ENCODE data around the gene EPHB2.
"Not testable (repeated sequence)": the region's sequence is repeated elsewhere in the genome, so short reads cannot be mapped to it uniquely, and the experiment has no call there.

Gene EPHB2

GRCh38 chr1:22914633-22915217 is 204.1 kb downstream of the EPHB2 start:
- no peak for DNase-seq (ENCODE audit: low read depth in 3 of 3)

DNA sequence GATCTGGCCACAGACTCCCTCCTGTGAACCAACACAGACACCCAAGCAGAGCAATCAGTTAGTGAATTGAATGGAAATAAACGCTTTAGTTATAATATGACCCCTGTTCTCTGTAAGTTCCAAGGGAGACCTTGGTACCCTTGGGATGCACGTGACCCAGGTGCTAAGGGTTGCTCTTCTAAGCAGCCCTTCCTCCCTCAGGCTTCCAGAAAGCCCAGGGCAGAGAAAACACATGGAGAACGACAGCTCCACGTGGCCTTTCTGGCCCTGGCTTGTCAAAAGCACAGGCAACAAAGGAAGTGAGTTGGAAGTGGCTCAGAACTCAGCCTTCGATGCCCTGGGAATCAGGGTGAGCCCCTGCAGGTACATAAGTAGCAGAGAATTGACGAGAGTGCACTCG is 204.6 kb downstream of the EPHB2 start:
- no peak for DNase-seq (ENCODE audit: low read depth in 3 of 3)

DNA sequence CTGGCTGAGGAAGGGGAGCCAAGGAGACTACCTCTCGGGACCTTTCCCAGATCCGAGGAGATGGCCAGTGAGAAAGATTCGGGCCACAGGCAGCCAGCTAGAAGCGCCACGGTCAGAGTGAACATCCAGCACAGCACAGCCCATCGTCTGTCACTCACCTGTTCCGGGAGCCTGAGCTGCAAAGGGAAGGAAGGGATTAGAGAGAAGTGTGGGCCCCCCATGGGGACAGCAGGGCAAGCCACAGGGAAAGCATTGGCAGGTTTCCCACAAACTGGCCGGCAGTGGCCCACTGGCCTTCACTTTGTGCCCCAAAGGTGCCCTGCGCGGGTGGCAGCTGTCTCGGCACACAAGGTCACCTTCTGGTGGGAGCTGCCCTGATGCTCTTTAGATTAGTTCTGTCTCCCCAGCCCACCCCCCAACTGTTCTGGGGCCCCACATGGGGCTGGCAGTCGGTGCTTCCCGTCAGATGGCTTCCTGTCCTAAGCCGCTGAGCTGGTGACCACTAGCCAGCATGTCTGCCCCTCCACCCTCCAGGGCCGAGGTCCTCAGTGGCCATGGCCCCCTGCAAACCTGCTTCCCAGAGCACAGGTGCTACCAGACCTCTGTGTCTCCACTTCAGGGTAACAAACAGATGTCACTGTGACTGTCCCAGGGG is 205.3 kb downstream of the EPHB2 start:
- DNase-seq (ENCODE audit: low read depth in 3 of 3): no peak

- DNase-seq (ENCODE audit: low read depth in 3 of 3): no peak
Observed at GRCh38 chr1:22916471-22916820, 205.8 kb downstream of the EPHB2 start.

GRCh38 chr1:22917989-22918388 is 207.3 kb downstream of the EPHB2 start:
- DNase-seq (ENCODE audit: low read depth in 3 of 3): no peak

DNA sequence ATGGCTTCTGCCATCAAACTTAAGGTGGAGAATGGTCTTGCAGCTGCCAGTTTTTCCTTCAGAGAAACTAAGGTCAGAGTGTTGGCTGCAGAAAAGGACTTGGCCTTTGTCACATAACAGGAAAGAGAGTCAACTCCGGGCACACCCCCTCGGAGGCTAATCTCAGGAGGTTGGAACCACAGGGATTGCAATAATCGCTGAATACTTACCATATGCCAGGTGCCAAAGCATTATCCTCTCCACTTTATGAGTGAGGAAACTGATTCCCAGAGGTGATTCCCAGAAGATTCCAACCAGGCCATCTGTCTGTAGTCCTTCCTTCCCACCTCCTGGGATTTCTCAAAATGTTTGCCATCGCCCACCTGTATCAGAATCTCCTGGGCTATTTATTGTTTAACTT is 208.0 kb downstream of the EPHB2 start:
- DNase-seq (ENCODE audit: low read depth in 3 of 3): no peak

DNA sequence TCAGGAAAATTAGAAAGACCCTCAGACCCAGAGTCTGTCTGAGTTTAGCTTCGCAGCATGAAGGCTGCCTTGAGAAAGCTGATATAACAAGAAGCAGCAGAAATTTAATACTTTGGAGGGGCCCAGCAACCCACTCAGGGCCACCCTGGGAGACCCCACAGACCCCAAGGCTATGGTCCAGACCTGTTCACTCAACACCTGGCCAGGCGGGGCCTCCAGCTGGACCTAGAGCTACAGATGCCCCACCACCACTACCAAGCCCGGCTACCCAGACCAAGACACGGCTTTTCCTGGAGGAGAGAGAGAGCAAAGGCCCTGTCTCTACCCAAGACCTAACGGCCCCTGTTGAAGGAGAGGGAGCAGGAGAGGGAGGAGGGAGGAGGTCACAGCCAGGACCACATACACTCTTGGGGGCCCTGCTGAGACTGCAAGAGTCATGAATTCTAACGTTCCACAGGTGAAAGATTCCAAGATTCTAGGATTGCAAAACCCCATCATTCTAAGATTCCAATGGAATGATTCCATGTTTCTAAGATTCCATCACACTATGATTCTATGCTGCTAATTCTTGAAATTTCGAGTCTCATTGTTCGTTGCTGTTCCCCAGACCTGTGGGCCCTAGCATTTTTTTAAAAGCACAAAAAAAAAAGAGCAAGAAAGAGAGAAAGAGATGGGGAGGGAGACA is 208.8 kb downstream of the EPHB2 start:
- no peak for DNase-seq (ENCODE audit: low read depth in 3 of 3)

- no peak for DNase-seq (ENCODE audit: low read depth in 3 of 3)
Observed at GRCh38 chr1:22920026-22920733, 209.5 kb downstream of the EPHB2 start.

- DNase-seq (ENCODE audit: low read depth in 3 of 3): no peak
Observed at GRCh38 chr1:22920734-22921451, 210.3 kb downstream of the EPHB2 start.

DNA sequence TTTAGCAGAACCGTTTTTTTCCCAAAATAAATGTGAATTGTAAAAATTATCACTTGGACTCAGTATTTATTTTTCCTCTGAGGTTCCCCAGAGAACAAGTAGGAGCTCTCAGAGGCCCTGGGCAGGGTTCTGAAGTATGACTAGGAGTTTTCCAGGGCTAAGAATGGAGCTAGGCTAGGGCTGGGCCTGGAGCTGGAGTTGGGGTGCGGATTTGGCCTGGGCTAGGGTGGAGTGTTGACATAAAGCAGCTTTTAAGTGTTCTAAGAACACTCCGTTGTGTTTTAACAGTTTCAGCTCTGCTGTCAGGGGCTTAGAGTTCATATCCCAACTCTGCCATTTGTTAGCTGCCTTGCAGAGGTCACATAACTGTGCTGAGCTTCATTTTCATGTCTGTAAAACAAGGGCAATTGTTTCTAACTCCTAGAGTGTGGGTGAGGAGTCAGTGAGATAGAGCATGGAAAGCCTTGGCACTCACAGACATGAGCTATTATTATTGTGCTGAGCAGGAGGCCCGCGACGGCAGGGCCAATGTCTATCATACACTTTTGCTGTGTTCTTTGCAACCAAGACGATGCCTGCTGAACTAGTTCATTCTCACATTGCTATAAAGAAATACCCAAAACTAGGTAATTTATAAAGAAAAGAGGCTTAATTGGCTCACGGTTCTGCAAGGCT is 210.9 kb downstream of the EPHB2 start:
- DNase-seq (ENCODE audit: low read depth in 3 of 3): no peak

- DNase-seq (ENCODE audit: low read depth in 3 of 3): no peak
Observed at GRCh38 chr1:22922640-22923039, 212.0 kb downstream of the EPHB2 start.

GRCh38 chr1:22925111-22925510 is 214.5 kb downstream of the EPHB2 start:
- no peak for DNase-seq (ENCODE audit: low read depth in 3 of 3)

- no peak for DNase-seq (ENCODE audit: low read depth in 3 of 3)
Observed at GRCh38 chr1:22930240-22930912, 219.7 kb downstream of the EPHB2 start.

- DNase-seq (ENCODE audit: low read depth in 3 of 3): no peak
Observed at GRCh38 chr1:22932803-22933470, 222.3 kb downstream of the EPHB2 start.

DNA sequence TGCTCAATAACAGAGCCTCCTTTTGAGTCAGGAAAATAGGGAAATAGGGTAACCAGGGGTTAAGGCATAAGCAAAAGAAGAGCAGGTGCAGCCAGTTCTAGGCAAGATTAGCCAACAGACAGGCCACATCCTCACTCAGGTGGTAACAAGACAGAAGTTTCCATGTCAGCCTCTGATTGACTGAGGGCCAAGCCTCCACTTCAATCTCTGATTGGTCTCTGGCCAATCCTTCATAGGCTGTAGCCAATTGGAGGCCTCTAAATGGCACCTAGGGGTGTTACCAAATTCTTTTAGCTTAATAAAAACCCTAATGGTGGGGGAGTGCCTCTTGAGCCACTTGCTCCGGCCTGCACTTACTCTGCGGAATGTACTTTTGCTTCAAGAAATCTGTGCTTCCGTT is 224.8 kb downstream of the EPHB2 start:
- no peak for DNase-seq (ENCODE audit: low read depth in 3 of 3)

DNA sequence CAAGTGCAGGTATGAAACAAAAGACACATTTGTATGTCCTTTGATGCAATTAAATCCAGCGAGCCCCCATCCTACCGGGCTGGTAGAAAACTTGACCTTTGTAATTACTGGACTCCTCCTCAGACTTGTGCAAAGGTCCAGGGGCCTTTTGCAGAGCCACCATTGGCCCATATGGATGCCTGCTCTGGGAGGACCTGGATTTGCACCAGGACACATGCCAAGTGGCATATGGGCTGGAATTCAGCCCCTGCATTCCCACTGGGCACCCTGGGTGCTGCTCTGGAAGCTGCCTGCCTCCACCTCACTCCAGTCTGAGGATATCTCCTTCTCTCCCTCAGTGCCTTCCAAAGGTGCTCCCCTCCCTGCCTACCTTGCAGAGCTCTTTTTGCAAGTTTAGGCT is 226.0 kb downstream of the EPHB2 start:
- no peak for DNase-seq (ENCODE audit: low read depth in 3 of 3)

DNA sequence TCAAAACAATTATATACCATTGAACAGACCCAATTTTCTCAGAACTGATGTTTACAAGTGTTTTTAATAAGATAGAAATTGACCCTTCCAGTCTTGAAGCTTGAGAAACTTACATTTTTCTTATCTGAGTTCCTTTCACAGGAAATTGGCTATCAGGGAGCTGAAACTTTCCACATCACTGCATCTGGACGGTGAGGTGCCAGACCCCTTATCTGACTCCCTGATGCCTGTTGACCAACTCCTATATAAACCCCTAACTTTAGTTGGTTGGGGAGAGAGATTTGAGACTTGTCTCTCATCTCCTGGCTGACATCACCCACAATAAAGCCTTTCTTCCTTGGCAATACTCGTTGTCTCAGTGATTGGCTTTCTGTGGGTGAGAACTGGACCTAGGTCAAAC is 230.6 kb downstream of the EPHB2 start:
- DNase-seq (ENCODE audit: low read depth in 3 of 3): no peak

GRCh38 chr1:22944346-22945055 is 233.9 kb downstream of the EPHB2 start:
- DNase-seq (ENCODE audit: low read depth in 3 of 3): no peak

DNA sequence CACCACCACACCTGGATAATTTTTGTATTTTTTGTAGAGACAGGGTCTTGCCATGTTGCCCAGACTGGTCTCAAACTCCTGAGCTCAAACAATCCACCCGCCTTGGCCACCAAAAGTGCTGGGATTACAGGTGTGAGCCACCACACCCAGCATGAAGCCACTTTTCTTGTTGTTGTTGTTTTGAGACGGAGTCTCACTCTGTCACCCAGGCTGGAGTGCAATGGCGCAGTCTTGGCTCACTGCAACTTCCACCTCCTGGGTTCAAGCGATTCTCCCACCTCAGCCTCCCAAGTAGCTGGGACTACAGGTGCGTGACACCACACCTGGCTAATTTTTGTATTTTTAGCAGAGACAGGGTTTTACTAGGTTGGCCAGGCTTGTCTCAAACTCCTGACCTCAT is 234.5 kb downstream of the EPHB2 start:
- not testable (repeated sequence) for DNase-seq (ENCODE audit: low read depth in 3 of 3)

DNA sequence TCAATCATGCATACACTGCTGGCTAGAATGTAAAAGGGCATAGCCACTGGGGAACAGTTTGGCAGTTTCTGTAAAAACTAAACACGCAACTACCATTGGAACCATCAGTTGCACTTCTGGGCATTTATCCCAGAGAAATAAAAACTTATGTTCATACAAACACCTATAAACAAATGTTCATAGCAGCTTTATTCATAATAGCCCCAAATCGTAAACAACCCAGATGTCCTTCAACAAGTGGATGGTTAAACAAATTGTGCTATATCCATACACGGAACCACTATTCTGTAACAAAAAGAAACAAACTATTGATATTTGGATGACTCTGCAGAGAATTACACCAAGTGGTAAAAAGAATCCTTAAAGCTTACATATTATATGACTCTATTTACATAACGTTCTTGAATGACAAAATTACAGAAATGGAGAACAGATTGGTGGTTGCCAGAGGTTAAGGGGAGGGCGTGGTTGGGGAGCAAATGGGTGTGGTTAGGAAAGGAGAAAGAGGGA is 239.2 kb downstream of the EPHB2 start:
- no peak for DNase-seq (ENCODE audit: low read depth in 3 of 3)

Data from stimulated activated CD4-positive, alpha-beta T cell treated with anti-CD3 and anti-CD28 coated beads, TNF-alpha, amount 100 ng/mL, for 4 hours (primary cell).